SKM-1 (cell line): ENCODE data around the gene RHBDF1.

ENCODE experiments used
- DNase-seq: peaks from one replicate; lab custom pipeline; 2025; ENCODE audit not compliant: unreplicated experiment; lab: John Stamatoyannopoulos, UW

RHBDF1 gene

GRCh38 chr16:75580-76501 lies 3.4 kb upstream of the RHBDF1 start:
- peak; percentile 58 for DNase-seq

DNA sequence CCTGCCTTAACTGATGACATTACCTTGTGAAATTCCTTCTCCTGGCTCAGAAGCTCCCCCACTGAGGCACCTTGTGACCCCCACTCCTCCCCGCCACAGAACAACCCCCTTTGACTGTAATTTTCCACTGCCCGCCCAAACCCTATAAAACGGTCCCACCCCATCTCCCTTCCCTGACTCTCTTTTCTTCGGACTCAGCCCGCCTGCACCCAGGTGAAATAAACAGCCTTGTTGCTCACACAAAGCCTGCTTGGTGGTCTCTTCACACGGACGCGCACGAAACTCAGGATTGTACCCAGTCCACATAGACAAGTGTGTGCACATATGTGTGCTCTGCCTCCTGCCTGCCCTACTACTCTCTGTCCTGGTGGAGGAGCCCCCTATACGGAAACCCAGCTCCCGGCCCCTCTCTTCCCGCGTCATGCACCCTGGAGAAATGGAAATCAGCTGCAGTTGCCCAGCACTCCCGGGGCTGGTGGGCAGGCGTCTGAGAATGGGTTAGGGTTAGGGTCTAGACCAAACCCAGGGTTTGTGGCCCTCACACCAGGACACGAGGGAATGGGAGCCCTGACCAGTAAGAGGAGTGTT lies 2.4 kb upstream of the RHBDF1 start:
- DNase-seq, result no peak

- DNase-seq, result no peak
These were observed 1.8 kb upstream of the RHBDF1 start for GRCh38 chr16:74051-74746.

GRCh38 chr16:71540-72401 lies 660 bp downstream of the RHBDF1 start:
- no peak for DNase-seq

- no peak for DNase-seq
These were observed 1.3 kb downstream of the RHBDF1 start for GRCh38 chr16:71210-71539.

- DNase-seq, result no peak
These were observed 3.2 kb downstream of the RHBDF1 start for GRCh38 chr16:69181-69580.

GRCh38 chr16:67884-68789 lies 4.3 kb downstream of the RHBDF1 start:
- DNase-seq, result no peak

- no peak for DNase-seq
These were observed 5.1 kb downstream of the RHBDF1 start for GRCh38 chr16:67183-67791.

DNA sequence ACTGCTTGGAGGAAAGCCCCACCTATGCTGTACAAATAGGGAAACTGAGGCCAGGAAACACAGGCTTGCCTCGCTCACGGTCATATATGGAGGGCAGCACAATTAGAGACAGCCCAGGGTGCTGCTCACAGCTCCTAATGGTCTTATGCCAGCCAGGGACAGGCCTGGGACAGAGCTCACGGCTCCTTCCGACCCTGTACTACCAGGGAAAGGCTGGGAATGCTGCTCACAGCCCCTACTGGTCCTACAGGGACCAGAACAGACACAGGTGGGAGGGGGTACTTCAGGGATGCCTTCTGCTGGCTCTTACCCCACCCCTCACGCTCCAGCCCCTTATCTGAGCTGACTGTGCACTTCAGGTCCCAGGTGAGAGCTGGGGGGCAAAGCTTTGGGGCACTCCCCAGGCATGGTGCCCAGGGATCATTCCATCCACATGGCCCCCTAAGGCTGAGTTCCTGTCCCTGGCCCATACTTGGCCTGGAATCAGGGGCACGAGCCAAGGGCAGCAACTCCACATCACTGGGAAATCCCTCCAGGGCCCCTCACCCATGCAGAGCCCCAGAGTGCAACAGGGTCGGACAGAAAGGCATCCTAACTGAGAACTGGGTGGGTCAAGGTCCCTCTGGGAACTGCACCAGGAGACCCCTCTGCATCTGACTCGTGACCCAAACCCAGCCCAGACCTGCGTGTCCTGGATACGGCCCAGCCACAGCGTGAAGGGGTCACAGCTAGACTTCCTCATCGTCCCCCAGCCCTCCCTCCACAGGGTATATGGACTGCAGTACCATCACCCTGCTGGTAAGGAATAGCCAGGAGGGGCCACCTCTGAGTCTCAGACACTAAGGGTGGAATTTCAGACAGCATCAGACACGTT lies 5.9 kb downstream of the RHBDF1 start:
- no peak for DNase-seq

- peak; percentile 33 for DNase-seq
These were observed 6.7 kb downstream of the RHBDF1 start for GRCh38 chr16:65745-66144.

- no peak for DNase-seq
These were observed 7.5 kb downstream of the RHBDF1 start for GRCh38 chr16:64914-65255.

- DNase-seq, result no peak
These were observed 8.2 kb downstream of the RHBDF1 start for GRCh38 chr16:63998-64913.

GRCh38 chr16:63466-63865 lies 9.0 kb downstream of the RHBDF1 start:
- no peak for DNase-seq

DNA sequence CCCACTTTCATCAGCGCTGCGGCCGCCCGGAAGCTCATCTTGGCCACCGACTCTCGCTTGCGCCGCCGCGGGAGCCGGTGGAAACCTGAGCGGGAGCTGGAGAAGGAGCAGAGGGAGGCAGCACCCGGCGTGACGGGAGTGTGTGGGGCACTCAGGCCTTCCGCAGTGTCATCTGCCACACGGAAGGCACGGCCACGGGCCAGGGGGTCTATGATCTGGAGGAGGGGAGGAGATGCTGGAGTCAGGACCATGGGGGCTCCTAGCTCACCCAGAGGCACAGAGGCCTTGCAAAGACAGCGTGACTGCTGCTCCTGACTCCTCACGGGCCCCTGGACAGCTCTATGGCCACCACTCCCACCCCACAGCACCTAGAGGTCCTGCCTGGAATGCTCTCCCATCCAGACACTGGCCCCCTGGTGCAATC lies 9.5 kb downstream of the RHBDF1 start:
- DNase-seq, result no peak

GRCh38 chr16:62283-62967 lies 10.0 kb downstream of the RHBDF1 start:
- no peak for DNase-seq

GRCh38 chr16:61879-62281 lies 10.6 kb downstream of the RHBDF1 start:
- DNase-seq, result no peak
